ENCODE measurements around the gene GUCY2D.
A peak's percentile ranks its signal among the peaks of the same experiment; 100 is the strongest.

The GUCY2D gene

DNA sequence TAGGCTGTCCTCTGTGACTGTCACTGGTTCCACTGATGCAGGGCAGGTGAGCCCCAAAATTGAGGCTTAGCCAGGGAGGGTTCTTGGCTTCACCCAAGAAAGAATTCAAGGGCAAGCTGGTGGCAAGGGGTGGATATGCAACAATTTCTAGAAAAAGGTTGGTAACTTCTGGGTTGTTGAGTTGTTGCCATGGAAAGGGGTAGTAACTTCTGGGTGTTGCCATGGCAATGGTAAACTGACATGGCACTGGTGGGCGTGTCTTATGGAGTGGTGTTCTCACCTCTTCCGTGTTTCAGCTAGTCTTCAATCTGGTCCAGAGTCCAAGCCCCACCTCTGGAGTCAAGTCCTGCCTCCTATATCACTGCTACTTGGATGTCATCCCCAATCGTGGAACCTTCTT, 9.5 kb upstream of the GUCY2D start:
- DNase-seq, result no peak

DNA sequence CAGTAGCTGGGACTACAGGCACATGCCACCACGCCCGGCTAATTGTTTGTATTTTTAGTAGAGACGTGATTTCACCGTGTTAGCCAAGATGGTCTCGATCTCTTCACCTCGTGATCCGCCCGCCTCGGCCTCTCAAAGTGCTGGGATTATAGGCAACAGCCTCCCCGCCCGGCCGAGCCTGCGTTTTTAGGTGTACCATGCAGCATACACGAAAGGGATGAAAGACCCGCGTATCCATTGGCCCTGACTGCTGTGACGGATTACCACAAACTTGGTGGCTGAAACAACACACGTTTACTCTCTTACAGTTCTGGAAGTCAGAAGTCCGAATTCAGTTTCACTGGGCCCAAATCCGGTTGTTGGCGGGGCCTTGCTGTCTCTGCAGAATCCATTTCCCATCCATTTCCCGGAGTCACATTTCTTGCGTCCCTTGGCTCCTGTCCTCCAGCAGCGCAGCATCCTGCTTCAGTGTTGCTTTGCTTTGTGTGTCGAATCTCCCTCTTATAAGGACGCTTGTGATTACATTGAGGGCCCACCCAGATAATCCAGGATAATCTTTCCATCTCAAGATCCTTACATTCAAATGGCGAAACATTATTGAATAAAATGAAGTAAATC, 8.3 kb upstream of the GUCY2D start:
- no peak for DNase-seq

DNA sequence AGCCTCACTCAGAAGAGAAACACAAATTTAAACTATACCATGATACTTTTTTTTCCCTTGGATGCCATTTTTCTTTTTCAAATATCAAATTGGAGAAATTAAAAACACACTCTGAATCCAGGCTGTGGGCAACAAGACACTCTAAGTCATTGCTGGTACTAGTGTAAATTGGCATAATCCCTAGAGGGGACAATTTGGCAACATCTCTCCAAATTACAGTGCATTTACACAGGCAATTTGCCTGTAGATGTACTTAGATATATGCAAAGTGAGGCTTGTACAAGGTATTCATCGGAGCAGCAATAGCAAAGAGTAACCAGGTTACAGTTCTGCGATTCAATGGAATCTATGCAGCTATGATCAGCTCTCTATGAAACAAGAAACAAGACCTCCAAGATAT, 6.7 kb upstream of the GUCY2D start:
- no peak for DNase-seq

DNA sequence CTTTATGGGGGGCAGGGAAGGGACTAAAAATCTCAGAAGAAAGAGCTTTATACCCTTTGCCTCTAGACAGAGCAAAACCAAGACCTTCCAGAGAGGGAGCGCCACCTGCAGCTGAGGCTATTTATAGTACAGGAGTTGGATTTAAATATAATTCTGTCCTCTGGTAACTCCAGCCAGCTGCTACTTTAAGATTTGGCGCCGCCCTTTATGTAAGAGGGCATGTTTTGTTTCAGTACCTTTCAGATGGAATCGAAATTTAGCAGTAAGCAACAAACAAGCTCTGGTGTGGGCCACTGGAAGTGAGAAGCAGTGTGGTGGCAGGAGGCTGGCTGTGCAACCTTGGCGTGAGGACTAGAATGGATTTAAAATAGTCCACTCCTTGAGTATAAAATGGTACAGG, 5.2 kb upstream of the GUCY2D start:
- DNase-seq, result no peak

DNA sequence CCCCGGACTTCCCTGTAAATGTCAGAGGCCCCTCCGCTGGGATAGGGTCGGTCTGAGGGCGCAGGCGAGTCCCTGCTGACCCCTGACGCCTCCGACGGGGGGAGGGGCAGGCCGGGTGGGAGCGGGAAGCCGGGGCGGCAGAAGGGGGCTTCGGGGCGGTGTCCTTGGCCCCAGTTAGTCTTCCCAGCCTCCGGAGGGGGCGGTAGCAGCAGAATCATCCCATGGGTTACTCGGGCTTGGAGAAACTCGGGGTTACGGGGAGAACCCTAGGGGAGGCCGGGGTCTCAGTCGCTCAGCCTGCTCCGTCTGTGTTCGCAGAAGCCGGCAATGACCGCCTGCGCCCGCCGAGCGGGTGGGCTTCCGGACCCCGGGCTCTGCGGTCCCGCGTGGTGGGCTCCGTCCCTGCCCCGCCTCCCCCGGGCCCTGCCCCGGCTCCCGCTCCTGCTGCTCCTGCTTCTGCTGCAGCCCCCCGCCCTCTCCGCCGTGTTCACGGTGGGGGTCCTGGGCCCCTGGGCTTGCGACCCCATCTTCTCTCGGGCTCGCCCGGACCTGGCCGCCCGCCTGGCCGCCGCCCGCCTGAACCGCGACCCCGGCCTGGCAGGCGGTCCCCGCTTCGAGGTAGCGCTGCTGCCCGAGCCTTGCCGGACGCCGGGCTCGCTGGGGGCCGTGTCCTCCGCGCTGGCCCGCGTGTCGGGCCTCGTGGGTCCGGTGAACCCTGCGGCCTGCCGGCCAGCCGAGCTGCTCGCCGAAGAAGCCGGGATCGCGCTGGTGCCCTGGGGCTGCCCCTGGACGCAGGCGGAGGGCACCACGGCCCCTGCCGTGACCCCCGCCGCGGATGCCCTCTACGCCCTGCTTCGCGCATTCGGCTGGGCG, 542 bp downstream of the GUCY2D start:
- DNase-seq, result no peak

DNA sequence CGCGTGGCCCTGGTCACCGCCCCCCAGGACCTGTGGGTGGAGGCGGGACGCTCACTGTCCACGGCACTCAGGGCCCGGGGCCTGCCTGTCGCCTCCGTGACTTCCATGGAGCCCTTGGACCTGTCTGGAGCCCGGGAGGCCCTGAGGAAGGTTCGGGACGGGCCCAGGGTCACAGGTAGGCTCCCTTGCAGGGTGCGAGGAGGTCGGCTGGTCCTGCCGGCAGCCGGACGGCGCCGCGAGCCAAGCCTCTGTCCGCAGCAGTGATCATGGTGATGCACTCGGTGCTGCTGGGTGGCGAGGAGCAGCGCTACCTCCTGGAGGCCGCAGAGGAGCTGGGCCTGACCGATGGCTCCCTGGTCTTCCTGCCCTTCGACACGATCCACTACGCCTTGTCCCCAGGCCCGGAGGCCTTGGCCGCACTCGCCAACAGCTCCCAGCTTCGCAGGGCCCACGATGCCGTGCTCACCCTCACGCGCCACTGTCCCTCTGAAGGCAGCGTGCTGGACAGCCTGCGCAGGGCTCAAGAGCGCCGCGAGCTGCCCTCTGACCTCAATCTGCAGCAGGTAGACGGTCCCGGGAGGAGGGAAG, 1.3 kb downstream of the GUCY2D start:
- DNase-seq, result no peak

DNA sequence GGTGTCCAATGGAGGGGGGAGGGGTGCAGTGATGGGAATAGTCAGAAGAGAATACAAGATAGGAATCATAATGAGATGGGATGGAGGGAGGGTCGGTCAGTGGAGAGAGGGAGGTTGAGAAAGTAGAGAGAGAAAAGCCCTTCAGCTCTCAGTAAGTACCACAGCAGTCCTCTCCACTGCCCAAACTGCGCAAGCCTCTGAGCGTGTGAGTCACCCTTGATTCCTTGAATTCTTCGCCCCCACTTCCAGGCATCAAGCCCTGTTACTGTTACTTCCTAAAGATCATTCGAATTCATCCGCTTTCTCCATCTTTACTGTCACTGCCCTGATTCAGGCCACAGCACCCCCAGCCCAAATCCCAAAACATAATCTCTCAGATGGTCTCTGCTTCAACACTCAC, 2.5 kb downstream of the GUCY2D start:
- no peak for DNase-seq

DNA sequence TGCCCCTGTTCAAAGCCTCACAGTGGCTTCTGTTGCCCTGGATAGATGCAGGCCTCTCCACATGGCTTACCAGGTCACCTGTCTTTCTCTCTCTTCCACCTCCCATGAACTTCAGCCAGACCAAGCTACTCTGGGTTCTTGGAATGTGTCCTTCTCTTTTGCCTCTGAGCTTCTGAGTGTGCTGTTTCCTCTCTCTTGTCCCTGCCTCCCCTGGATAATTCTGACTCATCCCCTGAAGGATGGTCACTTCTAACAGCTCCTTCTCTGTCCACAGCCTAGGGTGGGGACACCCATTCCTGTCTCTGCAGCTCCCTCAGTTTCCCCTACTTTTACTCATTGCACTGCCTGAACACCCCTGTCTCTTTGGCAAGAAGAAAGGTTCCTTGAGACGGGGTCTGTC, 2.9 kb downstream of the GUCY2D start:
- DNase-seq, result no peak

DNA sequence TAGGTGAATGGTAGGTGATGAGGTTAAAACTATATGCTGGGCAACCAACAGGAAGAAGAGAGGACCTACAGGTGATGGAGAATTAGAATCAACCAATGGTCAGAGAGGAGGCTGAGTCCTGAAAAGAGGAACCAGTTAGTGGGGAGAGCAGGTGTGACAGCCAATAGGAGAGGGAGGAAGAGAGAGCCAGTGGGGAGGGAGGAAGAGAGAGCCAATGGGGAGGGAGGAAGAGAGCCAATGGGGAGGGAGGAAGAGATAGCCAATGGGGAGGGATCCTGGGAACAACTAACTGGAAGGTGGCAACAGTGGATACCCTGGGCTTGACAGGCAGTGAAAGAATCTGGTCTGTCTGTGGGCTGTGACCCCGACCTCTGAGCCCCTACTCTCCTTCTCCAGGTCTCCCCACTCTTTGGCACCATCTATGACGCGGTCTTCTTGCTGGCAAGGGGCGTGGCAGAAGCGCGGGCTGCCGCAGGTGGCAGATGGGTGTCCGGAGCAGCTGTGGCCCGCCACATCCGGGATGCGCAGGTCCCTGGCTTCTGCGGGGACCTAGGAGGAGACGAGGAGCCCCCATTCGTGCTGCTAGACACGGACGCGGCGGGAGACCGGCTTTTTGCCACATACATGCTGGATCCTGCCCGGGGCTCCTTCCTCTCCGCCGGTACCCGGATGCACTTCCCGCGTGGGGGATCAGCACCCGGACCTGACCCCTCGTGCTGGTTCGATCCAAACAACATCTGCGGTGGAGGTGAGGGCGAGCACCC, 3.7 kb downstream of the GUCY2D start:
- DNase-seq, result no peak

DNA sequence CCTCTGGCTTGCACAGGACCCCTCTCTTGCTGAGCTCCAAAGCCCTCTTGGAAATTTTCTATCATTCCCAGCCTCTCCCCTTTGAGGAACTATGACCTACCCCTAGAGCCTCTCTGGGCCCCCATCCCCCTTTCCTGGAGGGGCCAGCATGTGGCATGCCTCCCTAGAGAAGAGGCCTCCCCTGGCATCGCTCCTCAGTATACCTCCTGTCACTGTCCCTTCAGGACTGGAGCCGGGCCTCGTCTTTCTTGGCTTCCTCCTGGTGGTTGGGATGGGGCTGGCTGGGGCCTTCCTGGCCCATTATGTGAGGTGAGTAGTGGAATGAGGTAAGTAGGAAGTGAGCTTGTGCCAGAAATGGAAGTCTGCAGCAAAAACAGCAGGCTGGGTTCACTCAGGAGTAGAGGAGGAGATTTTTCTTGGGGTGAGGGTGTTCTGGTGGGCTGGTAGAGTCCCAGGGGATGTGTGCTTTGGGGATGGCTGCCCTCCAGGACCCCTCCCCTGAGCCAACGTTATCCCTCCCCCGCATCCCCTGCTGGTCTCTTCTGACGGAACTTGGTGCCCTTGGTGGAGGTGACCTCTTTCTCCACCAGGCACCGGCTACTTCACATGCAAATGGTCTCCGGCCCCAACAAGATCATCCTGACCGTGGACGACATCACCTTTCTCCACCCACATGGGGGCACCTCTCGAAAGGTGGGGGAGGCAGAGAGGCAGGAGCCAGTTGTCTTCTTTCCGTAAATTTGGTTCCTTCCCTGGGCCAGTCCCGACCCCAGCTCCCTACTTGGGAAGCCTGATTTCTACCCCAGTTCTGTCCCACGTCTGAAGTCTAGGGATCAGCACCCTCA, 4.6 kb downstream of the GUCY2D start:
- no peak for DNase-seq

DNA sequence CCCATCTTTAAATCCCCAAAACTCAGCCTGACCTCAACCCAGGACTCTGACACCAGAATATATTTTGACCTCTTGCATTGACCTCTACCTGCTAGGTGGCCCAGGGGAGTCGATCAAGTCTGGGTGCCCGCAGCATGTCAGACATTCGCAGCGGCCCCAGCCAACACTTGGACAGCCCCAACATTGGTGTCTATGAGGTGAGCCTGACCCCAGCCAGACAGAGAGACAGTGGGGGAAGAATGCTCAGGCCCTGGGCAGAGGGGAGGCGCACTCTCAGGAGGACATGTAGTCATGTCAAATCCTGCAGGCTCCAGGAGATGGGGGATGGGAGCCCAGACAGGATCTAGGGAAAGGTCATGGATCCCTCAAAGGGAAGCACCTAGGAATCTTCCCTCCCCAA, 5.4 kb downstream of the GUCY2D start:
- DNase-seq, result no peak

DNA sequence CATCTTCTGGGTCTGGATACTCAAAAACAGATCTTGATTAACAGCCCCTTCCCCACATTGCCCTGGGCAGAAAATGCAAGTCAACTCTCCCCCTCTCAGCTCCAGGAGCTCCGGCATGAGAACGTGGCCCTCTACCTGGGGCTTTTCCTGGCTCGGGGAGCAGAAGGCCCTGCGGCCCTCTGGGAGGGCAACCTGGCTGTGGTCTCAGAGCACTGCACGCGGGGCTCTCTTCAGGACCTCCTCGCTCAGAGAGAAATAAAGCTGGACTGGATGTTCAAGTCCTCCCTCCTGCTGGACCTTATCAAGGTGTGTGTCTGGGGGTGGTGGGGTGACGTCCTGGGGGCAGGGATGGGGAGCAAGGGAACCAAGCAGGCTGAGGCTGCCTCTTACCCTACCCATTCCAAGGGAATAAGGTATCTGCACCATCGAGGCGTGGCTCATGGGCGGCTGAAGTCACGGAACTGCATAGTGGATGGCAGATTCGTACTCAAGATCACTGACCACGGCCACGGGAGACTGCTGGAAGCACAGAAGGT, 9.7 kb downstream of the GUCY2D start:
- DNase-seq, result no peak

DNA sequence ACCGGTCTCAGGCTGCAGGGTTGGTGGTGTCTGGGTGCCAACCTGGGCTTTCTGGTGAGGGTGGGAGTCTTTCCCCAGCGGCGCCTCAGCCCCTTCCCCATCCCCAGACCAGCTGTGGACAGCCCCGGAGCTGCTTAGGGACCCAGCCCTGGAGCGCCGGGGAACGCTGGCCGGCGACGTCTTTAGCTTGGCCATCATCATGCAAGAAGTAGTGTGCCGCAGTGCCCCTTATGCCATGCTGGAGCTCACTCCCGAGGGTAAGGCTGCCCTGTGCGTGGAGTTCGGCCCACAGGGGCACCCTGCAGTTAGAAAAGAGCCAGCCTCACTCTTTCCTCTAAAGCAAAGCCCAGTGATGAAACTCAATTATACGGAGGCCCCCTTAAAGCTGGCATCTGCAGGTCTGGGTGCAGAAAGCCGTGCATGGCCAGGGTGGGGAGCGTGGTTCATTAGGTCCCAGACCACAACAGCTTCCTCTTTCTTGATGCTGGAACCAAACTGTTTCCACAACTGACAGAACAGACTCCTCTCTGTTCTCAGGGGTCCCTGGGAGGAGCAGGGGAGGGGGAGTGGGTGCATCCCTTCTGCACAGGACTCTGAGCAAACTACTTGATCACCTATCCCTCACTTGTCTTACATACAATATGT, 10.7 kb downstream of the GUCY2D start:
- DNase-seq, result no peak

DNA sequence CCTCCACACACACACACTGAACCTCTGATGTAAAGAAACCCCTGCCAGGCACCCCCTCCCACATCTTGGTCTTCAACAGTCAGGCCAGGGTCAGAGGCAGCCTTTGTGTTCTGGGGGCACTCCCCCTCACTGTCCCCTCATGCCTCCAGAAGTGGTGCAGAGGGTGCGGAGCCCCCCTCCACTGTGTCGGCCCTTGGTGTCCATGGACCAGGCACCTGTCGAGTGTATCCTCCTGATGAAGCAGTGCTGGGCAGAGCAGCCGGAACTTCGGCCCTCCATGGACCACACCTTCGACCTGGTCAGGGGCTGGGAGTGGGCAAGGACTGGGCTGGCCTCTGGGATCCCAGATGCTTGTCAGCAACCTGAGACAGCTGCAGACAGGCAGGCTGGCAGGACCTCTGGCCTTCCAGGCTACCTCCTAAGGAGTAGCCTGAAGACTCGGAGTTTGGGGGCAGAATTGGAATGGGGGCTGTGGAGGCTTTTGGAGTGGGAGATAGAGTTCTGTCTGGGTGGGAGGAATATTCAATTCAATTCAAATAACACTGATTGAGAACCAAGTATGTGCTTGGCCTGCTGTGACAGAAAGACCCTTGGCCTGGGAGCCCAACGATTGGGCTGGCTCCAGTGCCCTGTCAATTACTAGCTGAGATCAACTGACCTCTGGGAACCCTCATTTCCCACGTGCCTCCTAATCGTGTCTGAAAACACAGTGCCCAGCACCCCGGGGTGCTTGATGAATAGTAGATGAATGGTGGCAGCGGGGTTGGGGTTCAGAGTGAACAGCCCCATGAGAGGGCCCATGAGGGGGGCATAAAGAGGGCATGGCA, 11.5 kb downstream of the GUCY2D start:
- no peak for DNase-seq

DNA sequence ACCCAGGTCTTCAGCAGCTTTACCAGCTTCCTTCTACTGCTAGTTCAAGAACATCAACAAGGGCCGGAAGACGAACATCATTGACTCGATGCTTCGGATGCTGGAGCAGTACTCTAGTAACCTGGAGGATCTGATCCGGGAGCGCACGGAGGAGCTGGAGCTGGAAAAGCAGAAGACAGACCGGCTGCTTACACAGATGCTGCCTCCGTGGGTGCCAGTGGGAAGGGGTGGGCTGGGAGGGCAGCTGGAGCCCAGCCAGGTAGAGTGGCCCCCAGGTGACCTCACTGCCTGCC, 12.1 kb downstream of the GUCY2D start:
- DNase-seq, result no peak

DNA sequence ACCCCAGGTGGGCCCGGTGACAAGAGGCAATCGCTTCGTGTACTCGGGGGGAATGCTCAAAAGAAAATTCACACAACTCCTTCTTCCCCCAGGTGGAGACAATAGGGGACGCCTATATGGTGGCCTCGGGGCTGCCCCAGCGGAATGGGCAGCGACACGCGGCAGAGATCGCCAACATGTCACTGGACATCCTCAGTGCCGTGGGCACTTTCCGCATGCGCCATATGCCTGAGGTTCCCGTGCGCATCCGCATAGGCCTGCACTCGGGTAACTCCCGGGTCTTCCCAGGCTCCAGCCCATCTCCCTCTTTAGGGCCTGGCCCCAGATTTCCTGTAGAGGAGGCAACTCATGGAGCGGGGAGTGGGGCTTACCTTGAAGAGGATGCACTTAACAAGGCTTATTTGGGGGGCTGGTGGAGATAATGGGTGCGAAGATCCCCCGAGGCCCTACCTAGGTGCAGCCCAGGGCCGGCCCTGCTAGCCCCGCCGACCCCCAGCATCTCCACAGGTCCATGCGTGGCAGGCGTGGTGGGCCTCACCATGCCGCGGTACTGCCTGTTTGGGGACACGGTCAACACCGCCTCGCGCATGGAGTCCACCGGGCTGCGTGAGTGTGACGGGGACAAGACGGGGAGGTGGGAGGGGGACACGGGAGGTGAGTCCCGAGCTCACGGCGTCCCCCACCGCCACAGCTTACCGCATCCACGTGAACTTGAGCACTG, 13.0 kb downstream of the GUCY2D start:
- DNase-seq, result no peak

DNA sequence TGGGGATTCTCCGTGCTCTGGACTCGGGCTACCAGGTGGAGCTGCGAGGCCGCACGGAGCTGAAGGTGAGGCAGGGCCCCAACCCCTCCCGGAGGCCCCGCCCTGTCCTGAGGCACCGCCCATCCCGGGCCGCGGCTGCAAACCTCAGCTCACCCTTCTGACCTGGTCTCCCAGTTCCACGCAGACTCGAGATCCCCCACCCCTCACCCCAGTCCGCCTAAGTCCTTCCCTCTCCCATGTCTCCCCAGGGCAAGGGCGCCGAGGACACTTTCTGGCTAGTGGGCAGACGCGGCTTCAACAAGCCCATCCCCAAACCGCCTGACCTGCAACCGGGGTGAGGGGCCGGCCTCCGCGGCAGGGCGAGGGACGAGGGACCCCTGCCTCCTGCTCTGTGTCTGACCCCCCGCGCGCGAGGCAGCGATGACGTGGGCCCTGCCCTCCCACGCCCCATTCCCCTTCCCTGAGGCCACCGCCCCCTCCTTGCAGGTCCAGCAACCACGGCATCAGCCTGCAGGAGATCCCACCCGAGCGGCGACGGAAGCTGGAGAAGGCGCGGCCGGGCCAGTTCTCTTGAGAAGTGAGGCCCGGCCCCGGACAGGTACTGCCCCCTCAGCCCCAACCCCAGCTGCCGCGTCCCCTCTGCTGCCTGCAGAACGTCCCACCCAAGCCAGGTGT, 13.7 kb downstream of the GUCY2D start:
- no peak for DNase-seq

DNA sequence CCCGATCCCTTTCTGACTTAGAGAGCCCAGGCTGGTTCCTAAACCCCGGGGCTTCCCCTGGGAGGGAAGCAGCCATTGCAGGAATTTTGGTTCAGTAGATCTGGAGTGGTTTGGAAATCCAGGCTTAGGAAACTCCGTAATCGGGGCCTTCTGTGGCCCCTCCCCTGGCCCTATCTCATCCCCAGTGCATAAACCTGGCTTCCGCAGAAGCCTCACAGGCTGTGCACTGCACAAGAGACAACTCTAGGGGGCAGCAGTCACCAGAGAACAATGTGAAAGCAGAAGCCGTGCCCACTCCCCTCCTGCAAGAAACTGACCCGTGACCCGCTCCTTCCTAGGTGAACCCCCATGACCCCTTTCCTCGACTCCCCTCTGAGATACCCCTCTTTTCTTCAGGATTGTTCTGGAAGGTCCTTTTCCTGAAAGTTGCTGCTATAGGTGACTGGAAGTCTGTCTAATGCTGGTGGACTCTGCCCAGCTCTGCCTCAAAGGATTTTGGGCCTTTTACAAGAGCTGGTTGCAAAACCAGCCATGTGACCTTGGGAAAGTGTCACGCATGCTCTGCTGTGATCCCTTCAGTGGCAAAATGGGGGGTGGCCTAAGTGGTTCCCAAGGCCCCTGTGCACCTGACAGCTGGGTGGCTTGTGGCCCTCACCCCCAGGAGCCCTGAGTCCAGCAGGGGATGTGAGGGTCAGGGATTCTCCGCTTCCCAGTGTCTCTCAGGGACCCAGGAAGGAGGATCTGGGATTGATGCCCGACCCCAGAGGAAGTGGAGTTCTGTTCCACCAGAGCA, 14.4 kb downstream of the GUCY2D start:
- DNase-seq, result peak; percentile 14

DNA sequence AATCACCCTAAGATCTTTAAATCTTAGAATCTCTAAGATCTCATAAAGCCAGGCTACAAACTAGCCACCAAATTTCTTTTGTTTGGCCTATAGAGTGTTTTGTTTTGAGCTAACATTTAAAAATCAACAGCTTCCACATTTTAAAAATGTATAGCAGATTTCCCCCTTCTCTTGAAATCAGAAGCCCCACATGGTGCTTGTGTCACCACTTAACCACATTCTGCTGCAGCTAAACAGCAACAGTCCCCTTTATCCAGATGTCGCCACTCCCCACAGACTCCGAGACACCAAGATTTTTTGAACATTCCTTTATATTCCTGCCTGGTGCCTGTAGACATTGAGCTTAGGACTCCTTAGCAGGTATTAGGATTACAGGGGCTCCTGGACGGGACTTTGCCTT, 16.0 kb downstream of the GUCY2D start:
- DNase-seq, result no peak
